ENCODE results near the gene PARM1. TPM values are rescaled to one million over a fixed set of nuclear protein-coding genes. Genes with fewer than 3 reads are reported as not detected.
A peak's percentile ranks its signal among the peaks of the same experiment; 100 is the strongest.

The PARM1 gene
- total and polyA plus RNA-seq, 8 donors = 1.8 to 24.6 (median 8.4) TPM

DNA sequence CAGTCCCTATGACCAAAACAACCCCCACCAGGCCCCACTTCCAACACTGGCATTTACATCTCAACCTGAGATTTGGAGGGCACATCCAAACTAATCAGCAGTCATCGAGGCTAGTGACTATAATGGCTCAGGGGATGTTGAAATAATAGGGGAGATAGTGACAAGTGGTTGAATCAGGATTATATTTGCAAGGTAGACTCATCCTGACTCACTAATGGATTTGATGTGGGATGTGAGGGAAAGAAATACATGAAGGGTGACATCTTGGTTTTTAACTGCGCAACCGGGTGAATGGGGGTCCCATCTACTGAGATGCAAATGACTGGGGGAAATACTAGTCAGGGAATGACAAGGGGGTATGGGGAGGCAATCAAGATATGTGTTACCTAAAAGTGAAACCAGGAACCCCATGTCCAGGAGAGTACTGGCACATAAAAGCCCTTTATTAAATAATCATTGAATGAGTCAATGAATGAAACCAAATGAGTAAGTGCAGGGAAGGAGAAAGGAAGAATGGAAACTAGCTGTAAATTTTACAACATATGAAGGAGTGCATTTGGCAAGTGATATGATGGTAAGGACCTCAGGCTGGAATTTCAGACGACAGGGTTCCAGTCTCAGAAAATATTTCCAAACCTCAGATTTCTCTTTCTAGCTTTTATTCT, 78.3 kb downstream of the PARM1 start:
- Histone ChIP-seq H3K27ac (no peak overlapping the region), H3K4me3 (no peak overlapping the region), H3K4me1 (no peaks in the 10 kb centered on the region), H3K27me3 (no peaks in the 10 kb centered on the region), H3K9me3 (peaks cover 0 to 12% (median 9%) of the 10 kb centered on the region in 4 donors), H3K36me3 (peaks cover 0 to 16% (median 9%) of the 10 kb centered on the region in 4 donors)
- TF ChIP-seq, protein P1, sequence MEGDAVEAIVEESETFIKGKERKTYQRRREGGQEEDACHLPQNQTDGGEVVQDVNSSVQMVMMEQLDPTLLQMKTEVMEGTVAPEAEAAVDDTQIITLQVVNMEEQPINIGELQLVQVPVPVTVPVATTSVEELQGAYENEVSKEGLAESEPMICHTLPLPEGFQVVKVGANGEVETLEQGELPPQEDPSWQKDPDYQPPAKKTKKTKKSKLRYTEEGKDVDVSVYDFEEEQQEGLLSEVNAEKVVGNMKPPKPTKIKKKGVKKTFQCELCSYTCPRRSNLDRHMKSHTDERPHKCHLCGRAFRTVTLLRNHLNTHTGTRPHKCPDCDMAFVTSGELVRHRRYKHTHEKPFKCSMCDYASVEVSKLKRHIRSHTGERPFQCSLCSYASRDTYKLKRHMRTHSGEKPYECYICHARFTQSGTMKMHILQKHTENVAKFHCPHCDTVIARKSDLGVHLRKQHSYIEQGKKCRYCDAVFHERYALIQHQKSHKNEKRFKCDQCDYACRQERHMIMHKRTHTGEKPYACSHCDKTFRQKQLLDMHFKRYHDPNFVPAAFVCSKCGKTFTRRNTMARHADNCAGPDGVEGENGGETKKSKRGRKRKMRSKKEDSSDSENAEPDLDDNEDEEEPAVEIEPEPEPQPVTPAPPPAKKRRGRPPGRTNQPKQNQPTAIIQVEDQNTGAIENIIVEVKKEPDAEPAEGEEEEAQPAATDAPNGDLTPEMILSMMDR (IDR thresholded peaks at IDR 0.05) = no peak
- TF ChIP-seq POLR2AphosphoS5 (IDR thresholded peaks at IDR 0.05) (no peak), POLR2A (IDR thresholded peaks at IDR 0.05) (no peak), EP300 (IDR thresholded peaks at IDR 0.05) (no peak)
- no peak for DNase-seq
- WGBS, 5 donors = 82 to 93% (median 91%) methylated on average over 4 of the region's 4 CpGs
- intact Hi-C loops (cut with DNase I; ENCODE audit: low total_unique reads) = no loop called here

DNA sequence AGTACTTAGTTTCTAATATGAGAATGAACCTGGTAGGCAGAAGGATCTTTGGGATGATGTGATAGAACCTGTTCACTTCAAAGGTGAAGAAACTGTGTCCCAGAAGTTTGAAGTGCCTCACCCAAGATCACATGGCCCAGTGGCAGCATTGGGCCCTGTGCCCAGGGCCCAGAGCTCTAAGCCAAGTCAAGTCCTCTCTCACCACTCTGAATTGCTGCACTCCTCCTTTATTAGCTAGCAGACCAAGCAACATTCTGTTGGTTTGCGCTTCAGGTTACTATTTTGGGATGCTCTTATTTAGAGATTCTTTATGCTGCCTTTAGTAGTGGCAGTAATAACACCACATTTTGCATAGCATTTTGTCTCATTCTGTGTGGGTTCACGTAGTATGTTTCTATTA, 82.7 kb downstream of the PARM1 start:
- H3K27ac ChIP-seq = no peak overlapping the region
- intact Hi-C loops (cut with DNase I; ENCODE audit: low total_unique reads) = no loop called here

DNA sequence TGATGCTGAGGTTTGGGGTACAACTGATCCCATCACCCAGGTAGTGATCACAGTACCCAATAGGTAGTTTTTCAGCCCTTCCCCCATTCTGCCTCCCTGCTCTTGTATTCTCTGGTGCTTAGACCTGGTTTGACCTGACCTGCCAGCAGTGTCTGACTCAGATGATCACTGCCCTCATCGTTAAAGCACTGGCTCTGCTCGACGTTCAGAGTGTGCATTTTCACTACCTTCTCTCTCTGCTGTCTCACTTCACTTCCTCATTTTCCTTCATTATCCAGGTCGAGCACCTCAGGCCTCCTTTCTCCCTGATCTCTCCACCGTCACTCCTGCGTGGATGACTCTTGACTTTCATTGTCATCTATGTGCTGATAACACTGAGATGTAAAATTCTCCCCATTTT, 83.6 kb downstream of the PARM1 start:
- 74 to 81% (median 78%) methylated on average over 6 of the region's 6 CpGs for WGBS, 5 donors
- Histone ChIP-seq H3K27me3 (no peaks in the 10 kb centered on the region), H3K36me3 (peaks cover 0 to 16% (median 9%) of the 10 kb centered on the region in 4 donors), H3K4me1 (no peaks in the 10 kb centered on the region), H3K9me3 (no peaks in the 10 kb centered on the region), H3K27ac (no peak overlapping the region), H3K4me3 (no peak overlapping the region)
- intact Hi-C loops (cut with DNase I; ENCODE audit: low total_unique reads) = no loop called here
- no peak for DNase-seq
- TF ChIP-seq EP300 (IDR thresholded peaks at IDR 0.05) (no peak), POLR2A (IDR thresholded peaks at IDR 0.05) (no peak), POLR2AphosphoS5 (IDR thresholded peaks at IDR 0.05) (no peak)
- TF ChIP-seq, protein P1 (IDR thresholded peaks at IDR 0.05) = no peak

More for the DNA sequence above, 82.7 kb downstream of the PARM1 start:
- Histone ChIP-seq H3K27me3 (no peaks in the 10 kb centered on the region), H3K4me1 (no peaks in the 10 kb centered on the region), H3K36me3 (peaks cover 0 to 16% (median 9%) of the 10 kb centered on the region in 4 donors), H3K9me3 (no peaks in the 10 kb centered on the region), H3K4me3 (no peak overlapping the region)
- WGBS, 5 donors = 76 to 87% (median 81%) methylated on average over 2 of the region's 2 CpGs
- peak in 1 of 2 donors; percentile 59 for DNase-seq
- TF ChIP-seq POLR2A (IDR thresholded peaks at IDR 0.05) (no peak), POLR2AphosphoS5 (IDR thresholded peaks at IDR 0.05) (no peak), EP300 (IDR thresholded peaks at IDR 0.05) (no peak)
- TF ChIP-seq, protein P1 (IDR thresholded peaks at IDR 0.05) = no peak

DNA sequence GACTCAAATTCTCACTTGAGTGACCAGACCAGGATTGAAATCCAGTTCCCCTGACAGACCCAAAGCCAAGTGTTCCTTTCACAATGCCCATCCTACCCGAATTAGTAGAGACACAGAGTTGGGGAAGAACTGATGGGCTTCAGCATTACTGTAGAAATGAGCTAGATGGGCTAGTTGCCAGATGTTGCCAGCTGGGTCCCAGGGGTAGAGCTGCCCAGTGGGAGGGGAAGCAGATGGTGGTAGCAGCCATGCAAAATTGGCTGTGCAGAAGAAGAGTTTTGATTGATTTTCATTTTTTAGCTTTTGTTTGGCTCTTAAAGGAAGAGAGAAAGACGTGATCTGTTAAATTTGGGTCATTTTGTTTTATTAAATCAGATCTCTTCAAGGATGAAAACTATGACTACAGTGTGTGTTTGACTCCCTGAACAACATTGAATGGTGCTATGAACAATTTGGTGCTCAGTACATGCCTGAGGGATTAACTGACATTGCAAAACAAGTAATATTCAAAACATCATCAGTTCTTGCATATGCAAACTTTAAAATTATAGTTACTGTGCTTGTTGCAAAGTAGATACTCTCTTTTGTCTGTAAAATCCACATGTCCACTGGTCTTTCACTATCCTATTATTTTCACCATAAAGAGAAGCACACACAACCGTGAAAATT, 86.0 kb downstream of the PARM1 start:
- Histone ChIP-seq H3K9me3 (no peaks in the 10 kb centered on the region), H3K27ac (no peak overlapping the region), H3K4me3 (no peak overlapping the region), H3K27me3 (no peaks in the 10 kb centered on the region), H3K36me3 (peaks cover 0 to 4% (median 0%) of the 10 kb centered on the region in 4 donors), H3K4me1 (no peaks in the 10 kb centered on the region)
- TF ChIP-seq POLR2AphosphoS5 (IDR thresholded peaks at IDR 0.05) (no peak), POLR2A (IDR thresholded peaks at IDR 0.05) (no peak)
- no peak for DNase-seq
- WGBS, 5 donors = 78 to 89% (median 86%) methylated on average over 3 of the region's 3 CpGs
- intact Hi-C loops (cut with DNase I; ENCODE audit: low total_unique reads) = no loop called here
